ENCODE data around the gene TRIM61.

- TF ChIP-seq EZH2 (IDR thresholded peaks at IDR 0.05; ENCODE audit: insufficient read depth, poor library complexity, severe bottlenecking) (no peak), EZH2phosphoT487 (IDR thresholded peaks at IDR 0.05; ENCODE audit: insufficient read depth, low read depth) (no peak)
These were observed 39.5 kb upstream of the TRIM61 start for GRCh38 chr4:165016971-165017370.

Data from GM23248 (cell line).